ENCODE measurements around the gene SRY. TPM values are rescaled to one million over a fixed set of nuclear protein-coding genes. Genes with fewer than 3 reads are reported as not detected.

Gene SRY
- total and polyA plus RNA-seq, 2 of the 4 experiments (the other 2 are of a cell fraction), result not detected

GRCh38 chrY:2824471-2824870 lies 37.0 kb upstream of the SRY start:
- H4K5ac ChIP-seq (ENCODE audit: low read depth, low read length), result no peak overlapping the region
- no peak for ATAC-seq (ENCODE audit: low read depth)
- TF ChIP-seq RAD21 (IDR thresholded peaks at IDR 0.05; ENCODE audit: low read length) (no peak), MAZ (IDR thresholded peaks at IDR 0.05; ENCODE audit: borderline replicate concordance, low read depth, low read length) (no peak), CHD1 (IDR thresholded peaks at IDR 0.05; ENCODE audit: low read depth, low read length) (no peak), MAFK (IDR thresholded peaks at IDR 0.05; ENCODE audit: low read depth, low read length) (no peak), BHLHE40 (IDR thresholded peaks at IDR 0.05; ENCODE audit: low read depth, low read length) (no peak), MXI1 (IDR thresholded peaks at IDR 0.05; ENCODE audit: borderline replicate concordance, low read depth, low read length) (no peak)
- TF ChIP-seq, protein P1, sequence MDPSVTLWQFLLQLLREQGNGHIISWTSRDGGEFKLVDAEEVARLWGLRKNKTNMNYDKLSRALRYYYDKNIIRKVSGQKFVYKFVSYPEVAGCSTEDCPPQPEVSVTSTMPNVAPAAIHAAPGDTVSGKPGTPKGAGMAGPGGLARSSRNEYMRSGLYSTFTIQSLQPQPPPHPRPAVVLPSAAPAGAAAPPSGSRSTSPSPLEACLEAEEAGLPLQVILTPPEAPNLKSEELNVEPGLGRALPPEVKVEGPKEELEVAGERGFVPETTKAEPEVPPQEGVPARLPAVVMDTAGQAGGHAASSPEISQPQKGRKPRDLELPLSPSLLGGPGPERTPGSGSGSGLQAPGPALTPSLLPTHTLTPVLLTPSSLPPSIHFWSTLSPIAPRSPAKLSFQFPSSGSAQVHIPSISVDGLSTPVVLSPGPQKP (IDR thresholded peaks at IDR 0.05; ENCODE audit: borderline replicate concordance, low read depth, low read length), result no peak
- TF ChIP-seq, protein P2, sequence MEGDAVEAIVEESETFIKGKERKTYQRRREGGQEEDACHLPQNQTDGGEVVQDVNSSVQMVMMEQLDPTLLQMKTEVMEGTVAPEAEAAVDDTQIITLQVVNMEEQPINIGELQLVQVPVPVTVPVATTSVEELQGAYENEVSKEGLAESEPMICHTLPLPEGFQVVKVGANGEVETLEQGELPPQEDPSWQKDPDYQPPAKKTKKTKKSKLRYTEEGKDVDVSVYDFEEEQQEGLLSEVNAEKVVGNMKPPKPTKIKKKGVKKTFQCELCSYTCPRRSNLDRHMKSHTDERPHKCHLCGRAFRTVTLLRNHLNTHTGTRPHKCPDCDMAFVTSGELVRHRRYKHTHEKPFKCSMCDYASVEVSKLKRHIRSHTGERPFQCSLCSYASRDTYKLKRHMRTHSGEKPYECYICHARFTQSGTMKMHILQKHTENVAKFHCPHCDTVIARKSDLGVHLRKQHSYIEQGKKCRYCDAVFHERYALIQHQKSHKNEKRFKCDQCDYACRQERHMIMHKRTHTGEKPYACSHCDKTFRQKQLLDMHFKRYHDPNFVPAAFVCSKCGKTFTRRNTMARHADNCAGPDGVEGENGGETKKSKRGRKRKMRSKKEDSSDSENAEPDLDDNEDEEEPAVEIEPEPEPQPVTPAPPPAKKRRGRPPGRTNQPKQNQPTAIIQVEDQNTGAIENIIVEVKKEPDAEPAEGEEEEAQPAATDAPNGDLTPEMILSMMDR (conservative IDR thresholded peaks at IDR 0.05; ENCODE audit: low read depth, low read length), result no peak
- no peak overlapping the region for H3K9ac ChIP-seq (ENCODE audit: low read depth, low read length)
- H3K36me3 ChIP-seq (ENCODE audit: control insufficient read depth, insufficient read depth, low read length), result no peaks in the 10 kb centered on the region
- no peak overlapping the region for H2AK9ac ChIP-seq (replicated peaks; ENCODE audit: low read depth, low read length, poor library complexity)
- H3K79me1 ChIP-seq (ENCODE audit: low read depth in 1 of 2, low read length in 2 of 2), result no peaks in the 10 kb centered on the region
- H3K4ac ChIP-seq (ENCODE audit: low read depth, low read length), result no peak overlapping the region
- in situ Hi-C loops (cut with MboI; ENCODE audit: low sequenced_read_pairs), result no loop called here
- no peak overlapping the region for H3K4me3 ChIP-seq (ENCODE audit: insufficient read depth, low read depth, low read length)
- H3K9me1 ChIP-seq (ENCODE audit: insufficient read depth, low read length), result no peaks in the 10 kb centered on the region
- H3K27ac ChIP-seq (ENCODE audit: insufficient read depth, low read length), result no peak overlapping the region
- no peak overlapping the region for H4K8ac ChIP-seq (ENCODE audit: low read depth in 2 of 2, low read length in 2 of 2)
- H2AFZ ChIP-seq (replicated peaks; ENCODE audit: low read length, poor library complexity), result no peak overlapping the region
- no CpG with 5 or more reads among the region's 3 CpGs for WGBS, 2 experiments (ENCODE audit: extremely low coverage in 2 of 2, insufficient read length in 1 of 2)
- H2BK5ac ChIP-seq (ENCODE audit: low read depth, low read length, poor library complexity, severe bottlenecking), result no peak overlapping the region
- DNase-seq, result no peak
- dilution Hi-C loops (cut with HindIII; ENCODE audit: low sequenced_read_pairs, unreplicated experiment), result no loop called here
- no peak overlapping the region for H2BK15ac ChIP-seq (ENCODE audit: low read depth, low read length)
- no peak overlapping the region for H3K4me2 ChIP-seq (ENCODE audit: low read depth, low read length)
- no TSS peak for BruUV-seq (replicated peaks)
- intact Hi-C loops (cut with micrococcal nuclease), result no loop called here
- POLR2A ChIA-PET (ENCODE audit: unreplicated experiment), result no interaction called here
- no peak overlapping the region for H2BK120ac ChIP-seq (ENCODE audit: low read depth, low read length)
- no peaks in the 10 kb centered on the region for H3K4me1 ChIP-seq (ENCODE audit: control insufficient read depth, insufficient read depth, low read length)
- no peak overlapping the region for H3K23ac ChIP-seq (ENCODE audit: low read depth, low read length)
- H3K14ac ChIP-seq (replicated peaks; ENCODE audit: low read depth, low read length), result no peak overlapping the region
- no peaks in the 10 kb centered on the region for H4K20me1 ChIP-seq (ENCODE audit: insufficient read depth, low read length)
- no peak overlapping the region for H2AK5ac ChIP-seq (ENCODE audit: low read depth, low read length)
- H2BK20ac ChIP-seq (ENCODE audit: low read depth, low read length), result no peak overlapping the region
- H3K56ac ChIP-seq (ENCODE audit: extremely low read depth, insufficient read depth, low read length), result no peak overlapping the region
- no peaks in the 10 kb centered on the region for H3K27me3 ChIP-seq (ENCODE audit: control insufficient read depth, insufficient read depth, low read length)
- H3K9me3 ChIP-seq (ENCODE audit: control insufficient read depth, insufficient read depth, low read length), result no peaks in the 10 kb centered on the region
- H3K18ac ChIP-seq (ENCODE audit: low read depth, low read length), result no peak overlapping the region
- CTCF ChIA-PET, result no interaction called here
- no peak overlapping the region for H4K91ac ChIP-seq (ENCODE audit: insufficient read depth, low read depth, low read length)
